GM19035 (cell line): Measurements from ENCODE around the gene ZNF460.

Source experiments
- ATAC-seq: cut with Tn5 transposase; IDR thresholded peaks from one replicate; pipeline ENCODE4 v1.9.1; 2021; ENCODE audit not compliant: unreplicated experiment

Gene ZNF460

GRCh38 chr19:57338877-57339276 lies 58.6 kb downstream of the ZNF460 start:
- ATAC-seq = no peak

- ATAC-seq = no peak
These were observed 62.3 kb downstream of the ZNF460 start for GRCh38 chr19:57342582-57342981.
